Measurements from ENCODE around the gene DPY19L3. TPM values are rescaled to one million over a fixed set of nuclear protein-coding genes. Genes with fewer than 3 reads are reported as not detected.
A peak's percentile ranks its signal among the peaks of the same experiment; 100 is the strongest.

The DPY19L3 gene, protein sequence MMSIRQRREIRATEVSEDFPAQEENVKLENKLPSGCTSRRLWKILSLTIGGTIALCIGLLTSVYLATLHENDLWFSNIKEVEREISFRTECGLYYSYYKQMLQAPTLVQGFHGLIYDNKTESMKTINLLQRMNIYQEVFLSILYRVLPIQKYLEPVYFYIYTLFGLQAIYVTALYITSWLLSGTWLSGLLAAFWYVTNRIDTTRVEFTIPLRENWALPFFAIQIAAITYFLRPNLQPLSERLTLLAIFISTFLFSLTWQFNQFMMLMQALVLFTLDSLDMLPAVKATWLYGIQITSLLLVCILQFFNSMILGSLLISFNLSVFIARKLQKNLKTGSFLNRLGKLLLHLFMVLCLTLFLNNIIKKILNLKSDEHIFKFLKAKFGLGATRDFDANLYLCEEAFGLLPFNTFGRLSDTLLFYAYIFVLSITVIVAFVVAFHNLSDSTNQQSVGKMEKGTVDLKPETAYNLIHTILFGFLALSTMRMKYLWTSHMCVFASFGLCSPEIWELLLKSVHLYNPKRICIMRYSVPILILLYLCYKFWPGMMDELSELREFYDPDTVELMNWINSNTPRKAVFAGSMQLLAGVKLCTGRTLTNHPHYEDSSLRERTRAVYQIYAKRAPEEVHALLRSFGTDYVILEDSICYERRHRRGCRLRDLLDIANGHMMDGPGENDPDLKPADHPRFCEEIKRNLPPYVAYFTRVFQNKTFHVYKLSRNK
- total RNA-seq, result 10.3 TPM

DNA sequence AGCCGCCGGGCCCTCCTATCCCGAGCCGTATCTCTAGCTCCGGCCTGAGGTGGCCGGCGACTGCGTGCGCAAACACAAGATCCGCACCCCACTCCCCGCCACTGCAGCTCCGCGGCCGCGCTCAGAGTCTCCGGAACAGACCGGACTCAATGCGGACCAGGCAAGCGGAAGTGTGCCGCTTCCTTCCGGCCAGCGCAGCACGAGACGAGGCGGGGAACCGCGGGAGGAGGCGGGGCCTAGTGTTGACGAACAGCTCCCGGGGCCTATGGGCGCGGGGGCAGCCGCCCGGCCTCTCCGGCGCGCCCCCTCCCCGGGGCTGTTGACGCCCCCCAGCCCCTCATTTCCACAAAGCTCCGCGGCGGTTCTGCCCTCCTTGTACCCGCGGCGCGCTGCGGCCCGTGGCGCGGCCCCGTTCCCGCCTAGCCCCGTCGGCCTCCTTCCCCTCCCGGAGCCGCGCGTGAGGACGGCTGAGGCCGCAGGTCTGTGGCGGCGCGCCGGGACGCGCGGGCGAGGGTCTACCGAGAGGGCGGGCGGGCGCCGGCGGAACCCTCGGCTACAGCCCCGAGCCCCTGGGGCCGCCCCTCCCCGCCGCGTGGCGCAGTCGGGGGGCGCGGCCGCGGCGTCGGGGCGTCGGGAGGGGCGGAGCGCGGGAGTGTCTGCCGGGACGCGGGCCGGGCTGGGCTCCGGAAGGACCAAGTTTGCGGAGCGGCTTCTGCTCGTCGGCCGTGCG lies at the start of gene DPY19L3:
TSS of gene DPY19L3 (plus strand) at position 340 of the 730 bp plus-strand sequence. CDS start 2,484 bp downstream, outside the sequence.
- peaks cover 0 to 12% of the 10 kb centered on the region in 2 donors for H3K36me3 ChIP-seq
- no peaks in the 10 kb centered on the region for H3K9me3 ChIP-seq
- H3K4me3 ChIP-seq, result peak within 1 kb of the TSS; percentile 84 to 99
- intact Hi-C loops (cut with DNase I), result no loop called here
- no peaks in the 10 kb centered on the region for H3K27me3 ChIP-seq
- peak; percentile 93 to 96 for DNase-seq (ENCODE audit: extremely low spot score in 2 of 2)
- H3K27ac ChIP-seq, result peak within 1 kb of the TSS; percentile 98
- peak; percentile 86 to 95 for TF ChIP-seq POLR2AphosphoS5 (IDR thresholded peaks at IDR 0.05; ENCODE audit: insufficient read depth in 1 of 2, low read depth in 1 of 2)
- TF ChIP-seq POLR2A (IDR thresholded peaks at IDR 0.05), result peak in 1 of 2 donors; percentile 75
- TF ChIP-seq CTCF (IDR thresholded peaks at IDR 0.05), result no peak
- H3K4me1 ChIP-seq, result peaks cover 26% of the 10 kb centered on the region

GRCh38 chr19:32357720-32358119 lies 47.9 kb upstream of the DPY19L3 start:
- TF ChIP-seq CTCF (IDR thresholded peaks at IDR 0.05) (no peak), POLR2AphosphoS5 (IDR thresholded peaks at IDR 0.05; ENCODE audit: insufficient read depth in 1 of 2, low read depth in 1 of 2) (no peak), POLR2A (IDR thresholded peaks at IDR 0.05) (no peak)
- Histone ChIP-seq H3K36me3 (peaks cover 0 to 67% of the 10 kb centered on the region in 2 donors), H3K27me3 (no peaks in the 10 kb centered on the region), H3K9me3 (no peaks in the 10 kb centered on the region), H3K4me3 (no peak overlapping the region), H3K4me1 (peaks cover 7% of the 10 kb centered on the region), H3K27ac (no peak overlapping the region)
- no peak for DNase-seq (ENCODE audit: extremely low spot score in 2 of 2)
- intact Hi-C loops (cut with DNase I), result no loop called here

GRCh38 chr19:32358321-32358720 lies 47.2 kb upstream of the DPY19L3 start:
- H3K27me3 ChIP-seq, result no peaks in the 10 kb centered on the region
- H3K9me3 ChIP-seq, result no peaks in the 10 kb centered on the region
- no peak overlapping the region for H3K27ac ChIP-seq
- H3K36me3 ChIP-seq, result peaks cover 0 to 61% of the 10 kb centered on the region in 2 donors
- TF ChIP-seq CTCF (IDR thresholded peaks at IDR 0.05), result no peak
- TF ChIP-seq POLR2A (IDR thresholded peaks at IDR 0.05), result no peak
- no peak for TF ChIP-seq POLR2AphosphoS5 (IDR thresholded peaks at IDR 0.05; ENCODE audit: insufficient read depth in 1 of 2, low read depth in 1 of 2)
- peaks cover 13% of the 10 kb centered on the region for H3K4me1 ChIP-seq
- DNase-seq (ENCODE audit: extremely low spot score in 2 of 2), result no peak
- H3K4me3 ChIP-seq, result no peak overlapping the region
- intact Hi-C loops (cut with DNase I), result no loop called here

GRCh38 chr19:32359581-32359980 lies 46.0 kb upstream of the DPY19L3 start:
- Histone ChIP-seq H3K27ac (no peak overlapping the region), H3K27me3 (no peaks in the 10 kb centered on the region), H3K4me1 (peaks cover 19% of the 10 kb centered on the region), H3K4me3 (no peak overlapping the region), H3K9me3 (no peaks in the 10 kb centered on the region), H3K36me3 (peaks cover 0 to 49% of the 10 kb centered on the region in 2 donors)
- intact Hi-C loops (cut with DNase I), result no loop called here
- TF ChIP-seq POLR2AphosphoS5 (IDR thresholded peaks at IDR 0.05; ENCODE audit: insufficient read depth in 1 of 2, low read depth in 1 of 2), result no peak
- no peak for TF ChIP-seq CTCF (IDR thresholded peaks at IDR 0.05)
- TF ChIP-seq POLR2A (IDR thresholded peaks at IDR 0.05), result no peak
- DNase-seq (ENCODE audit: extremely low spot score in 2 of 2), result no peak

Measured in vagina (tissue), 2 donors.